Natural killer cell (primary cell): ENCODE results near the gene SLC12A7. TPM values are rescaled to one million over a fixed set of nuclear protein-coding genes. Genes with fewer than 3 reads are reported as not detected.

Experiments used
- ATAC-seq, 3 donors: fragments of 150-1000 bp in 2 of 3; fragments of 200-7000 bp in 1 of 3; cut with Tn5 transposase; 1 replicate in 1 of 3; 2 replicates in 2 of 3; pipeline ENCODE4 v1.10.0; 2021; ENCODE audit warnings: mild to moderate bottlenecking in 2 of 3, moderate library complexity in 2 of 3
- DNase-seq, 2 donors: peaks; one replicate each; pipeline versions ENCODE4 v3.0.0 to v3.0.0-alpha.2; 2013 to 2021; ENCODE audit warnings: mixed read lengths in 1 of 2
- H3K27ac ChIP-seq: one replicate; pipeline ENCODE4 v1.5.1; 2013; ENCODE audit warnings: mild to moderate bottlenecking, low read length
- H3K27me3 ChIP-seq: one replicate; pipeline ENCODE4 v1.6.1; 2013; ENCODE audit warnings: low read length; ENCODE audit not compliant: control insufficient read depth, insufficient read depth
- H3K36me3 ChIP-seq: one replicate; pipeline ENCODE4 v1.6.1; 2013; ENCODE audit warnings: low read length; ENCODE audit not compliant: control insufficient read depth, insufficient read depth
- H3K4me1 ChIP-seq: one replicate; pipeline ENCODE4 v1.6.1; 2013; ENCODE audit warnings: low read length; ENCODE audit not compliant: control insufficient read depth, insufficient read depth
- H3K4me3 ChIP-seq: one replicate; pipeline ENCODE4 v1.5.1; 2013; ENCODE audit warnings: low read length
- H3K9me3 ChIP-seq: one replicate; pipeline ENCODE4 v1.6.1; 2013; ENCODE audit warnings: low read length; ENCODE audit not compliant: control insufficient read depth, insufficient read depth
- H3K27ac Mint-ChIP-seq, 2 donors: one replicate each; pipeline ENCODE4 v1.8.0; 2022; ENCODE audit warnings: mild to moderate bottlenecking in 2 of 2, mixed read lengths in 2 of 2, moderate library complexity in 1 of 2
- H3K27me3 Mint-ChIP-seq, 2 donors: one replicate each; pipeline ENCODE4 v1.8.0; 2022; ENCODE audit warnings: low read depth in 2 of 2, mixed read lengths in 2 of 2
- H3K36me3 Mint-ChIP-seq: one replicate; pipeline ENCODE4 v1.8.0; 2022; ENCODE audit warnings: mixed read lengths
- H3K4me1 Mint-ChIP-seq, 2 donors: one replicate each; pipeline ENCODE4 v1.8.0; 2022; ENCODE audit warnings: mixed read lengths in 2 of 2
- H3K4me3 Mint-ChIP-seq: one replicate; pipeline ENCODE4 v1.8.0; 2022; ENCODE audit warnings: mild to moderate bottlenecking, moderate library complexity, mixed read lengths
- H3K9me3 Mint-ChIP-seq, 2 donors: one replicate each; pipeline ENCODE4 v1.8.0; 2022; ENCODE audit warnings: mixed read lengths in 2 of 2
- CTCF ChIP-seq: fragments of 200-600 bp; IDR thresholded peaks from one replicate; pipeline ENCODE4 v1.8.0; 2022; ENCODE audit warnings: antibody characterized with exemption
- WGBS: methylation state at CpG from one replicate; pipeline ENCODE4 v1.1.7; 2013; ENCODE audit warnings: missing lambda C conversion rate; ENCODE audit not compliant: insufficient coverage; 5-methylcytosine and 5-hydroxymethylcytosine counted together
- intact Hi-C: fragments of 100-400 bp; cut with micrococcal nuclease; formaldehyde crosslinking; loops from one replicate; pipeline ENCODE4 v1.14.2; 2022
- total RNA-seq, 4 donors: library from RNA; stranded (reverse); fragments of 120-200 nt in 1 of 4; gene quantifications; one replicate each; pipeline versions ENCODE4 v1.2.3 to v1.2.4, GENCODE V29; 2013 to 2022

SLC12A7 gene
- total RNA-seq, 3 donors from 2014 or later (not counting 1 experiment from before 2014, with no cell fraction given), result 53.2 to 92.5 (median 81.3) TPM

- Mint-ChIP-seq H3K4me3 (no peak overlapping the region), H3K36me3 (no peaks in the 10 kb centered on the region), H3K4me1 (peaks cover 0 to 24% of the 10 kb centered on the region in 2 donors), H3K9me3 (peaks cover 9 to 14% of the 10 kb centered on the region in 2 donors), H3K27ac (no peak overlapping the region), H3K27me3 (no peaks in the 10 kb centered on the region)
- no peaks in the 10 kb centered on the region for H3K36me3 ChIP-seq
- 84% methylated on average over 16 of the region's 16 CpGs for WGBS
- no peak overlapping the region for H3K27ac ChIP-seq
- H3K4me3 ChIP-seq, result no peak overlapping the region
- H3K27me3 ChIP-seq, result peaks cover 2% of the 10 kb centered on the region
- no peaks in the 10 kb centered on the region for H3K9me3 ChIP-seq
- H3K4me1 ChIP-seq, result no peaks in the 10 kb centered on the region
- ATAC-seq (no peak), DNase-seq (no peak)
- TF ChIP-seq CTCF, result no peak
- intact Hi-C loops, result no loop called here
Measured at GRCh38 chr5:1037123-1037670, 74.7 kb downstream of the SLC12A7 start.

GRCh38 chr5:1036504-1037122 lies 75.2 kb downstream of the SLC12A7 start:
- Histone ChIP-seq H3K9me3 (no peaks in the 10 kb centered on the region), H3K27me3 (peaks cover 2% of the 10 kb centered on the region), H3K27ac (no peak overlapping the region), H3K4me3 (no peak overlapping the region), H3K36me3 (no peaks in the 10 kb centered on the region), H3K4me1 (no peaks in the 10 kb centered on the region)
- WGBS, result 89% methylated on average over 21 of the region's 22 CpGs
- no peak overlapping the region for H3K27ac Mint-ChIP-seq
- ATAC-seq (no peak), DNase-seq (no peak)
- H3K9me3 Mint-ChIP-seq, result peaks cover 4 to 8% of the 10 kb centered on the region in 2 donors
- H3K27me3 Mint-ChIP-seq, result no peaks in the 10 kb centered on the region
- intact Hi-C loops, result no loop called here
- H3K4me1 Mint-ChIP-seq, result peaks cover 0 to 18% of the 10 kb centered on the region in 2 donors
- TF ChIP-seq CTCF, result no peak
- H3K4me3 Mint-ChIP-seq, result no peak overlapping the region
- H3K36me3 Mint-ChIP-seq, result no peaks in the 10 kb centered on the region

GRCh38 chr5:1035421-1036405 lies 76.2 kb downstream of the SLC12A7 start:
- ATAC-seq (no peak), DNase-seq (no peak)
- H3K4me1 Mint-ChIP-seq, result peaks cover 0 to 9% of the 10 kb centered on the region in 2 donors
- intact Hi-C loops, result no loop called here
- no peaks in the 10 kb centered on the region for H3K4me1 ChIP-seq
- H3K9me3 Mint-ChIP-seq, result no peaks in the 10 kb centered on the region
- no peak overlapping the region for H3K4me3 Mint-ChIP-seq
- H3K9me3 ChIP-seq, result no peaks in the 10 kb centered on the region
- H3K4me3 ChIP-seq, result no peak overlapping the region
- H3K27me3 Mint-ChIP-seq, result no peaks in the 10 kb centered on the region
- 92% methylated on average over 25 of the region's 25 CpGs for WGBS
- no peak overlapping the region for H3K27ac ChIP-seq
- TF ChIP-seq CTCF, result no peak
- H3K36me3 ChIP-seq, result no peaks in the 10 kb centered on the region
- H3K36me3 Mint-ChIP-seq, result no peaks in the 10 kb centered on the region
- H3K27me3 ChIP-seq, result peaks cover 2% of the 10 kb centered on the region
- no peak overlapping the region for H3K27ac Mint-ChIP-seq
